Small intestine (tissue), 7 donors: ENCODE measurements around the gene CDIP1. TPM values are rescaled to one million over a fixed set of nuclear protein-coding genes. Genes with fewer than 3 reads are reported as not detected.
A peak's percentile ranks its signal among the peaks of the same experiment; 100 is the strongest.
"Not testable (repeated sequence)": the region's sequence is repeated elsewhere in the genome, so short reads cannot be mapped to it uniquely, and the experiment has no call there.

Experiments used
- DNase-seq, 2 donors: peaks; one replicate each; pipeline versions ENCODE4 v3.0.0 to v3.0.0-alpha.2; 2013
- FAIRE-seq: peaks from 2 replicates; lab custom pipeline; 2012; peaks lifted over from hg19 to GRCh38; lab: Jason Lieb, UNC
- H3K27ac ChIP-seq, 3 donors: one replicate each; pipeline ENCODE4 v1.5.1; 2013; ENCODE audit warnings: low read length in 2 of 3, mild to moderate bottlenecking in 2 of 3, control low read depth in 1 of 3, inconsistent platforms in 1 of 3, low read depth in 1 of 3, moderate library complexity in 1 of 3
- H3K27me3 ChIP-seq, 3 donors: one replicate each; pipeline ENCODE4 v1.6.1; 2013; ENCODE audit warnings: low read length in 3 of 3, inconsistent platforms in 1 of 3; ENCODE audit not compliant: control insufficient read depth in 3 of 3, insufficient read depth in 3 of 3
- H3K36me3 ChIP-seq, 3 donors: one replicate each; pipeline ENCODE4 v1.6.1; 2013; ENCODE audit warnings: low read length in 3 of 3, inconsistent platforms in 1 of 3, low read depth in 1 of 3, mild to moderate bottlenecking in 1 of 3, moderate library complexity in 1 of 3; ENCODE audit not compliant: control insufficient read depth in 3 of 3, insufficient read depth in 2 of 3
- H3K4me1 ChIP-seq, 3 donors: one replicate each; pipeline ENCODE4 v1.6.1; 2013; ENCODE audit warnings: low read length in 2 of 3, inconsistent platforms in 1 of 3, low read depth in 1 of 3, mild to moderate bottlenecking in 1 of 3, moderate library complexity in 1 of 3; ENCODE audit not compliant: control insufficient read depth in 3 of 3, insufficient read depth in 2 of 3
- H3K4me3 ChIP-seq, 3 donors: one replicate each; pipeline ENCODE4 v1.5.1; 2013; ENCODE audit warnings: low read length in 3 of 3, control low read depth in 1 of 3, inconsistent platforms in 1 of 3, low read depth in 1 of 3, mild to moderate bottlenecking in 1 of 3, moderate library complexity in 1 of 3
- H3K9me3 ChIP-seq, 2 donors: one replicate each; pipeline ENCODE4 v1.6.1; 2013; ENCODE audit warnings: low read depth in 1 of 2, low read length in 1 of 2; ENCODE audit not compliant: control insufficient read depth in 2 of 2, insufficient read depth in 1 of 2
- WGBS, 3 donors: extraction: QIAGEN DNeasy Blood & Tissue Kit; methylation state at CpG; one replicate each; pipeline ENCODE4 v1.1.7; 2013; 5-methylcytosine and 5-hydroxymethylcytosine counted together
- polyA plus RNA-seq, 4 donors: library from polyadenylated mRNA; stranded (reverse) in 3 of 4; unstranded in 1 of 4; fragments of 200-250 nt in 3 of 4; fragments of 120-200 nt in 1 of 4; gene quantifications; one replicate each; pipeline versions ENCODE4 v1.2.1 to v1.2.3, GENCODE V29; 2013
- donor health status: healthy with polysubstance abuse.
- donor health status: control.
- donor health status: control.
- donor health status: Bipolar disorder and iron deficiency.
- donor health status: healthy.

Gene CDIP1
- polyA plus RNA-seq, 4 donors: 26.5 to 49.9 (median 42.3) TPM

GRCh38 chr16:4573926-4574325, 35.4 kb upstream of the CDIP1 start:
- H3K4me3 ChIP-seq, DNase-seq, H3K9me3 ChIP-seq, H3K27me3 ChIP-seq, H3K27ac ChIP-seq, H3K4me1 ChIP-seq, FAIRE-seq, H3K36me3 ChIP-seq: not testable (repeated sequence)
- 78 to 82% (median 82%) methylated on average over 7 of the region's 7 CpGs for WGBS, 3 donors

GRCh38 chr16:4572715-4573114, 34.1 kb upstream of the CDIP1 start:
- no peak for DNase-seq
- H3K36me3 ChIP-seq: no peaks in the 10 kb centered on the region
- H3K4me1 ChIP-seq: peaks cover 0 to 5% (median 0%) of the 10 kb centered on the region in 3 donors
- H3K4me3 ChIP-seq: no peak overlapping the region
- 55 to 71% (median 58%) methylated on average over 4 of the region's 4 CpGs for WGBS, 3 donors
- H3K27ac ChIP-seq: no peak overlapping the region
- FAIRE-seq: no peak
- no peaks in the 10 kb centered on the region for H3K27me3 ChIP-seq
- H3K9me3 ChIP-seq: no peaks in the 10 kb centered on the region

DNA sequence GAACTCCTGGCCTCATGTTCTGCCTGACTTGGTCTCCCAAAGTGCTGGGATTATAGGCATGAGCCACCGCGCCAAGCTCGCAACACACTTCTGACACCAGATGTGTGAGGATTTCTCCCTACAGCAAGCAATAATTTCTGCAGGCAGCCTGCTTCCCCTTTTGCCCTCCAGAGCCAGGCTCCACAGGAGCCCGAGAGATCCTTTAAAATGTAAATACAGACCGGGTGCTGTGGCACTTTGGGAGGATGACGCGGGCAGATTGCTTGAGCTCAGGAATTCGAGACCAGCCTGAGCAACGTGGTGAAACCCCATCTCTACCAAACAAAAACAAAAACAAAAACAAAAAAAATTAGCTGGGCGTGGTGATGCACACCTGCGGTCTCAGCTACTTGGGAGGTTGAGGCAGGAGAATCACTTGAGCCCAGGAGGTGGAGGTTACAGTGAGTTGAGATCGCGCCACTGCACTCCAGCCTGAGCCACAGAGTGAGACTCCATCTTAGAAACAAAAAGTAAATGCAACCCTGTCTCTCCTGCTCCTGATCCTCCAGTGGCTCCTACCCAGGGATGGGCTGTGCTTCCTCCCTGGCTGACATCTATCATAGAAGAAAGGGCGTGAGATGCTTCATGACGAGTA, 32.2 kb upstream of the CDIP1 start:
- H3K4me3 ChIP-seq: no peak overlapping the region
- no peak for FAIRE-seq
- 81 to 89% (median 89%) methylated on average over 15 of the region's 15 CpGs for WGBS, 3 donors
- DNase-seq: no peak
- H3K27ac ChIP-seq: no peak overlapping the region
- no peaks in the 10 kb centered on the region for H3K27me3 ChIP-seq
- H3K9me3 ChIP-seq: no peaks in the 10 kb centered on the region
- H3K36me3 ChIP-seq: no peaks in the 10 kb centered on the region
- H3K4me1 ChIP-seq: peaks cover 0 to 5% (median 0%) of the 10 kb centered on the region in 3 donors

DNA sequence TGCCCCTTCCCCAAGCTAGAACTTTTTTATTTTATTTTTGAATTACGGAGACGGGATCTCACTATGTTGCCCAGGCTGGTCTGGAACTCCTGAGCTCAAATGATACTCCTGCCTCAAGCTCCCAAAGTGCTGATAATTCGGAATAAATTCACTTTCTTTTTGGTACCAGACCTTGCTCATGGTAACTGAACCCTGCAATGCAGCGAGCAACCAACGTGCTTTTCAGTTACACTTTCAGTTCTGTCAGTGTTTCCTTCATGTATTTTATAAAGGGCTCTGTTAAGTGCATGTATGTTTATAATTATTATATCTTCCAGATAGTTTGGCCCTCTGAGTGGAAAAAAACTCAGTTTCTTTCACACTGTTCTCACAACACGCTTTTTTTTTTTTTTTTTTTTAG, 31.5 kb upstream of the CDIP1 start:
- no peak overlapping the region for H3K4me3 ChIP-seq
- H3K9me3 ChIP-seq: no peaks in the 10 kb centered on the region
- peak overlapping the region in 1 of 3 donors; percentile 38 for H3K27ac ChIP-seq
- WGBS, 3 donors: 49 to 64% (median 53%) methylated on average over 6 of the region's 6 CpGs
- FAIRE-seq: no peak
- H3K27me3 ChIP-seq: no peaks in the 10 kb centered on the region
- H3K36me3 ChIP-seq: no peaks in the 10 kb centered on the region
- peak in 1 of 2 donors; percentile 23 for DNase-seq
- peaks cover 0 to 5% (median 0%) of the 10 kb centered on the region in 3 donors for H3K4me1 ChIP-seq

DNA sequence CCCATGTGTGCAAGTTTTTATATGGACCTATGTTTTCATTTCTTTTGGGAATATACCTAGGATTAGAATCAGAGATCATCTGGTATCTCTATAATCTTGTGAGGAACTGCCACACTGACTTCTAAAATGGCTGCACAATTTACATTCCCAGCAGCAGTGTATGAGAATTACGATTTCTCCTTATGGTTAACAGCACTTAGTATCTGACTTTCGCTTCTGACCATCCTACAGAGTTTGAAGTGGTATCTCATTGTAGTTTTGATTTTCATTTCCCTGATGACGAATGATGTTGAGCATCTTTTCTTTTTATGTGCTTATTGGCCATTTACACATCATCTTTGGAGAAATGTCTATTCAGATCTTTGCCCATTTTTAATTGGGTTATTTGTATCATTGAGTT, 27.6 kb upstream of the CDIP1 start:
- H3K36me3 ChIP-seq: no peaks in the 10 kb centered on the region
- H3K4me1 ChIP-seq: peaks cover 0 to 5% (median 0%) of the 10 kb centered on the region in 3 donors
- WGBS, 3 donors: 56 to 67% (median 61%) methylated on average over 3 of the region's 3 CpGs
- no peak overlapping the region for H3K4me3 ChIP-seq
- no peak for DNase-seq
- no peak for FAIRE-seq
- no peaks in the 10 kb centered on the region for H3K9me3 ChIP-seq
- no peak overlapping the region for H3K27ac ChIP-seq
- H3K27me3 ChIP-seq: no peaks in the 10 kb centered on the region

GRCh38 chr16:4564661-4565267, 26.2 kb upstream of the CDIP1 start:
- Histone ChIP-seq H3K9me3 (no peaks in the 10 kb centered on the region), H3K27ac (no peak overlapping the region), H3K27me3 (no peaks in the 10 kb centered on the region), H3K4me3 (no peak overlapping the region), H3K4me1 (peaks cover 0 to under 1% (median 0%) of the 10 kb centered on the region in 3 donors), H3K36me3 (no peaks in the 10 kb centered on the region)
- WGBS, 3 donors: 88 to 92% (median 89%) methylated on average over 18 of the region's 18 CpGs
- DNase-seq: no peak
- FAIRE-seq: no peak

DNA sequence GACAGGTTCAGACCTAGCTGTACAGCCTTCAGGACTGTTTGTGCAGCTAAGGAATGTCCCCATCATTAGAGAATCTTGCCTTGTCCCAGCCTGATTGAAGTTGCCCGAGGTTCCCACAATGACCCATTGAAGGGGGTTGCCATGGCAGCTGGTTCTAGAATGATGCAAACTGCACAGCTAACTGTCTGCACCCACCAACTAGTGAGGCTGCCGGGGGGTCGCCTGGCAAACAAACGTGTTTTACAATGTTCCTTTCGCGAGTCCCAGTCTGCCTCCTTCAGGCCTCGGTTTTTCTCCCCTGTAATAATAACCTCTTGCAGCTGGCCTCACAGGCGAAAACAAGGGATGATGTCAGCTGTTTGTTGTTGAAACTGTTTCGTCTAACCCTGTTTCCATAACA, 23.0 kb upstream of the CDIP1 start:
- no peak for FAIRE-seq
- WGBS, 3 donors: 69 to 75% (median 71%) methylated on average over 9 of the region's 9 CpGs
- no peak overlapping the region for H3K27ac ChIP-seq
- DNase-seq: no peak
- no peaks in the 10 kb centered on the region for H3K9me3 ChIP-seq
- no peaks in the 10 kb centered on the region for H3K27me3 ChIP-seq
- no peaks in the 10 kb centered on the region for H3K36me3 ChIP-seq
- H3K4me1 ChIP-seq: no peaks in the 10 kb centered on the region
- H3K4me3 ChIP-seq: no peak overlapping the region

GRCh38 chr16:4557973-4558372, 19.4 kb upstream of the CDIP1 start:
- no peak for DNase-seq
- FAIRE-seq: no peak
- Histone ChIP-seq H3K36me3 (no peaks in the 10 kb centered on the region), H3K27me3 (no peaks in the 10 kb centered on the region), H3K27ac (no peak overlapping the region), H3K4me3 (no peak overlapping the region), H3K9me3 (no peaks in the 10 kb centered on the region), H3K4me1 (peaks cover 0 to 1% (median 0%) of the 10 kb centered on the region in 3 donors)
- 74 to 80% (median 79%) methylated on average over 10 of the region's 10 CpGs for WGBS, 3 donors
